SK-N-SH (cell line): ENCODE results near the gene TANC1.

ENCODE experiments used
- NFIC ChIP-seq: IDR thresholded peaks from 2 replicates; pipeline ENCODE4 v1.4.0; 2012; ENCODE audit warnings: borderline replicate concordance
- POLR2AphosphoS5 ChIP-seq: IDR thresholded peaks from 2 replicates; pipeline ENCODE4 v1.6.1; 2012; ENCODE audit warnings: low read depth, low read length
- RXRA ChIP-seq: IDR thresholded peaks from 2 replicates; pipeline ENCODE4 v1.4.0; 2012; ENCODE audit warnings: low read depth, mild to moderate bottlenecking, borderline replicate concordance
- TF ChIP-seq, protein P1 (sequence below): IDR thresholded peaks from 2 replicates; pipeline ENCODE4 v1.4.0; 2012; ENCODE audit warnings: low read depth
- TF ChIP-seq, protein P2 (sequence below): fragments of 200-600 bp; sonication (generic); IDR thresholded peaks from 2 replicates; pipeline ENCODE4 v1.6.1; 2017; ENCODE audit warnings: antibody characterized with exemption, mild to moderate bottlenecking, moderate library complexity
- TF ChIP-seq, protein P3 (sequence below): IDR thresholded peaks from 2 replicates; pipeline ENCODE4 v1.6.1; 2012; ENCODE audit warnings: mild to moderate bottlenecking, low read depth, low read length, moderate library complexity

DNA sequence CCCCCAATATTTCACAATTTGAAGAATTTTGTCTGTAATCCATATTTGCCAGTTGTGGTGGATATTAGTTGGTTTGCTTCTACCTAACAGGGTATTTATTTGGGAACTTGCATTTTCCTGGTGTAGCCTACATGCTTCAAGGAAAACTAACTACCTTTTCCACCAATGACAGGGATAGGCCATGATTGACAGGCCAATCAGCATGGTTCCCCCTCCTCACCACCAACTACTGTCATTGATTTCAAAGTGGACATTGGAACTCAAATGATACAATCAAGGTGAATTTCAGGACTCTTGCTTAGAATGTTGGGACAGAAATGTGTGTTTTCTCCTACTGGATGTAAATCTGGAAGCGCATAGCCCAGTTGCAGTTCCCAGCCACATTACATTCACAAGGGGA is 10.1 kb upstream of the TANC1 start:
- TF ChIP-seq, protein P1, sequence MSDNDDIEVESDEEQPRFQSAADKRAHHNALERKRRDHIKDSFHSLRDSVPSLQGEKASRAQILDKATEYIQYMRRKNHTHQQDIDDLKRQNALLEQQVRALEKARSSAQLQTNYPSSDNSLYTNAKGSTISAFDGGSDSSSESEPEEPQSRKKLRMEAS: no peak
- TF ChIP-seq, protein P2, sequence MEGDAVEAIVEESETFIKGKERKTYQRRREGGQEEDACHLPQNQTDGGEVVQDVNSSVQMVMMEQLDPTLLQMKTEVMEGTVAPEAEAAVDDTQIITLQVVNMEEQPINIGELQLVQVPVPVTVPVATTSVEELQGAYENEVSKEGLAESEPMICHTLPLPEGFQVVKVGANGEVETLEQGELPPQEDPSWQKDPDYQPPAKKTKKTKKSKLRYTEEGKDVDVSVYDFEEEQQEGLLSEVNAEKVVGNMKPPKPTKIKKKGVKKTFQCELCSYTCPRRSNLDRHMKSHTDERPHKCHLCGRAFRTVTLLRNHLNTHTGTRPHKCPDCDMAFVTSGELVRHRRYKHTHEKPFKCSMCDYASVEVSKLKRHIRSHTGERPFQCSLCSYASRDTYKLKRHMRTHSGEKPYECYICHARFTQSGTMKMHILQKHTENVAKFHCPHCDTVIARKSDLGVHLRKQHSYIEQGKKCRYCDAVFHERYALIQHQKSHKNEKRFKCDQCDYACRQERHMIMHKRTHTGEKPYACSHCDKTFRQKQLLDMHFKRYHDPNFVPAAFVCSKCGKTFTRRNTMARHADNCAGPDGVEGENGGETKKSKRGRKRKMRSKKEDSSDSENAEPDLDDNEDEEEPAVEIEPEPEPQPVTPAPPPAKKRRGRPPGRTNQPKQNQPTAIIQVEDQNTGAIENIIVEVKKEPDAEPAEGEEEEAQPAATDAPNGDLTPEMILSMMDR: no peak
- TF ChIP-seq NFIC (no peak), POLR2AphosphoS5 (no peak), RXRA (no peak)
- TF ChIP-seq, protein P3, sequence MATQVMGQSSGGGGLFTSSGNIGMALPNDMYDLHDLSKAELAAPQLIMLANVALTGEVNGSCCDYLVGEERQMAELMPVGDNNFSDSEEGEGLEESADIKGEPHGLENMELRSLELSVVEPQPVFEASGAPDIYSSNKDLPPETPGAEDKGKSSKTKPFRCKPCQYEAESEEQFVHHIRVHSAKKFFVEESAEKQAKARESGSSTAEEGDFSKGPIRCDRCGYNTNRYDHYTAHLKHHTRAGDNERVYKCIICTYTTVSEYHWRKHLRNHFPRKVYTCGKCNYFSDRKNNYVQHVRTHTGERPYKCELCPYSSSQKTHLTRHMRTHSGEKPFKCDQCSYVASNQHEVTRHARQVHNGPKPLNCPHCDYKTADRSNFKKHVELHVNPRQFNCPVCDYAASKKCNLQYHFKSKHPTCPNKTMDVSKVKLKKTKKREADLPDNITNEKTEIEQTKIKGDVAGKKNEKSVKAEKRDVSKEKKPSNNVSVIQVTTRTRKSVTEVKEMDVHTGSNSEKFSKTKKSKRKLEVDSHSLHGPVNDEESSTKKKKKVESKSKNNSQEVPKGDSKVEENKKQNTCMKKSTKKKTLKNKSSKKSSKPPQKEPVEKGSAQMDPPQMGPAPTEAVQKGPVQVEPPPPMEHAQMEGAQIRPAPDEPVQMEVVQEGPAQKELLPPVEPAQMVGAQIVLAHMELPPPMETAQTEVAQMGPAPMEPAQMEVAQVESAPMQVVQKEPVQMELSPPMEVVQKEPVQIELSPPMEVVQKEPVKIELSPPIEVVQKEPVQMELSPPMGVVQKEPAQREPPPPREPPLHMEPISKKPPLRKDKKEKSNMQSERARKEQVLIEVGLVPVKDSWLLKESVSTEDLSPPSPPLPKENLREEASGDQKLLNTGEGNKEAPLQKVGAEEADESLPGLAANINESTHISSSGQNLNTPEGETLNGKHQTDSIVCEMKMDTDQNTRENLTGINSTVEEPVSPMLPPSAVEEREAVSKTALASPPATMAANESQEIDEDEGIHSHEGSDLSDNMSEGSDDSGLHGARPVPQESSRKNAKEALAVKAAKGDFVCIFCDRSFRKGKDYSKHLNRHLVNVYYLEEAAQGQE: no peak
